ENCODE results near the gene GOLGA6A. TPM values are rescaled to one million over a fixed set of nuclear protein-coding genes. Genes with fewer than 3 reads are reported as not detected.
A peak's percentile ranks its signal among the peaks of the same experiment; 100 is the strongest.

Gene GOLGA6A
- total and polyA plus RNA-seq, 9 of the 15 experiments (the other 6 are each of a cell fraction or from before 2014, with no cell fraction given) = not detected

- TF ChIP-seq REST (IDR thresholded peaks at IDR 0.05; ENCODE audit: borderline replicate concordance) = 0 out of 2 replicates have a peak, but pooled peaks have one; percentile 14
- TF ChIP-seq REST (CRISPR knock-in tag; IDR thresholded peaks at IDR 0.05; ENCODE audit: low read depth) = no peak
- no peak for TF ChIP-seq TAF15 (IDR thresholded peaks at IDR 0.05; ENCODE audit: low read depth, low read length)
- TF ChIP-seq RAD21 (CRISPR knock-in tag; conservative IDR thresholded peaks at IDR 0.05 in 1 of 2, IDR thresholded peaks at IDR 0.05 in 1 of 2) = peak; percentile 9 to 42; a peak in 1 of 4 replicates
- TF ChIP-seq RBM22 (IDR thresholded peaks at IDR 0.05; ENCODE audit: low read depth, low read length, poor library complexity, severe bottlenecking) = no peak
- no peak for TF ChIP-seq E2F6 (IDR thresholded peaks at IDR 0.05; ENCODE audit: borderline replicate concordance in 1 of 2, extremely low read depth in 1 of 2, insufficient read depth in 1 of 2, insufficient read length in 1 of 2, low read depth in 1 of 2, low read length in 1 of 2, poor library complexity in 1 of 2, severe bottlenecking in 1 of 2)
- TF ChIP-seq WHSC1 (IDR thresholded peaks at IDR 0.05; ENCODE audit: low read length) = no peak
- TF ChIP-seq ZNF609 (CRISPR knock-in tag; IDR thresholded peaks at IDR 0.05; ENCODE audit: borderline replicate concordance) = no peak
- no peak for TF ChIP-seq HMG20B (CRISPR knock-in tag; IDR thresholded peaks at IDR 0.05)
- TF ChIP-seq HCFC1 (IDR thresholded peaks at IDR 0.05; ENCODE audit: low read depth, low read length) = no peak
- TF ChIP-seq HNRNPL (IDR thresholded peaks at IDR 0.05; ENCODE audit: low read depth, low read length) = no peak
- no peak for TF ChIP-seq TEAD2 (tag; IDR thresholded peaks at IDR 0.05)
These were observed 45.8 kb downstream of the GOLGA6A start (continued) for GRCh38 chr15:74036271-74037170.

Measured in K562 (cell line).